Hematopoietic multipotent progenitor cell treated with erythropoietin and hydrocortisone succinate and interleukin-3 and kit ligand, for 4 days (in vitro differentiated cells): ENCODE data around the gene DEPDC5.
A peak's percentile ranks its signal among the peaks of the same experiment; 100 is the strongest.

Source experiments
- DNase-seq: peaks from one replicate; pipeline ENCODE4 v3.0.0-alpha.2; 2015

DEPDC5 gene

GRCh38 chr22:31897842-31898805 is 144.3 kb downstream of the DEPDC5 start:
- no peak for DNase-seq

GRCh38 chr22:31898926-31899325 is 145.1 kb downstream of the DEPDC5 start:
- DNase-seq, result no peak

GRCh38 chr22:31899669-31900068 is 145.8 kb downstream of the DEPDC5 start:
- DNase-seq, result no peak

- DNase-seq, result peak; percentile 78
Observed at GRCh38 chr22:31901388-31902137, 147.7 kb downstream of the DEPDC5 start.

DNA sequence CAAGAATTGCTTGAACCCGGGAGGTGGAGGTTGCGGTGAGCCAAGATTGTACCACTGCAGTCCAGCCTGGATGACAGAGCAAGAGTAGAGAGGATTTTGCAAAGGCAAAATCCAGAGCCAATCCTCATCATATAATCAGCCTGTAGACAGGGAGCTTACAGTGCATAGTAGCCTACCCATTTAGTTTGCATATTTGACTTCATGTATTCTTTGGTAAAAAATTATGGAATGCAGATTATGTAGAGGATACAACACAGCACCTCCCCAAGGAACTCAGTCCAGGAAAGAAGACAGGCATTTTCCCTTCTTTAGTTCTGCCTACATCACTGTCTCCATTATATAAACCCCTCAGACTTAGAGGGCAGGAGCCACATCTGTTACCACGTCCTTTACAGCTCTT is 150.8 kb downstream of the DEPDC5 start:
- DNase-seq, result no peak

- no peak for DNase-seq
Observed at GRCh38 chr22:31905356-31905755, 151.5 kb downstream of the DEPDC5 start.

- DNase-seq, result no peak
Observed at GRCh38 chr22:31906086-31906485, 152.3 kb downstream of the DEPDC5 start.

DNA sequence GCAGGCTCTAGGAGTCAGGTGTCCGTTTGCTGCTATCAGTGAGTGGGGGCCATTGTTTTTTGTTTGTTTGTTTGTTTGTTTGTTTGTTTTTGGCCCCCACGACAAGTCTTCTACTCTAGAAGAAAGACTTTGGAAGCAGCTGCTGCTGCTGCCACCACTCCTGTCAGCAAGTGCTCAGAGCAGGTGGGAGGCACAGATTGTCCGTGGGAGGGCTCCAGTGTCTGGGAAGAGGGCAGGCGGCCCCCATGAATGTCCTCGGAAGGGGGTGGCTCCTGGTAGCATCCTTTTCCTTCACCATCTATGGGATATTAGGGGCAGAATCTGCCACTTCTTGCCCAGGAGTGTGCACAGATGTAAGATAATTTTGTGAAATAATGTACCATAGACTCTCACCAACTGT is 152.8 kb downstream of the DEPDC5 start:
- no peak for DNase-seq

GRCh38 chr22:31909977-31910376 is 156.2 kb downstream of the DEPDC5 start:
- no peak for DNase-seq

- DNase-seq, result no peak
Observed at GRCh38 chr22:31911565-31912406, 158.0 kb downstream of the DEPDC5 start.

DNA sequence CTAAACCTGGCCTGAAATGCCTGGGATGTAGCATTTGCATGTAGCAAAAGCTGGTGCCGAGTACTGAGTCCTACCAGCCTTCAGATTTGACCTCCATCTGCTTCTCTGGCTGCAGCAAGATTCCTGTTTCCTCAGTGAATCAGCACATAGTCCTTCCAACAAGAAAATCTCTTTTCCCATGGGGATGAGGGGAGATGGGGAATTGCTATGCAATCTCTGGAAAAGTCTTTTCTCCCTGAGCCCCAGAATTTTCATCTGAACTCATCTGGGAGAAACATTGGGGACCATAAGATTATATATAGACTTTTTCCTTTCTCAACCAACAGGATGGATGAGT is 158.6 kb downstream of the DEPDC5 start:
- no peak for DNase-seq

DNA sequence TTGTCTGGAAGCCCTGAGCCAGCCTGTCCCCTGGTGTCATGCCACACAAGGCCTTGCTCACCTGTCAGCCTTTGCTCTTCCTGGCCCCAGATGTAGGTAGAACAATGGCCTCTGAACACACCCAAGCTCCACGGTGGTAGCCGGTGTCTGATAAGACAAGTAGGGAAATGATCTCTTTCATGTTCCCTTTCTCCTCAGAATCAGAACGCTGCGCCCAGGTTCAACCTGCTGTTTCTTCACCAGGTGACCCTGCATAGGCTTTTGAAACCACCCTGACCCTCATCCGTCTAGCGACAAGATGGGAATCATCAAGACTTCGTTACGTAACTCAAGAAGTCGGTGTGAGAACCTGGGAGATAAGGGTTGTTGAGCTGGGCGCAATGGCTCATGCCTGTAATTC is 161.8 kb downstream of the DEPDC5 start:
- no peak for DNase-seq

DNA sequence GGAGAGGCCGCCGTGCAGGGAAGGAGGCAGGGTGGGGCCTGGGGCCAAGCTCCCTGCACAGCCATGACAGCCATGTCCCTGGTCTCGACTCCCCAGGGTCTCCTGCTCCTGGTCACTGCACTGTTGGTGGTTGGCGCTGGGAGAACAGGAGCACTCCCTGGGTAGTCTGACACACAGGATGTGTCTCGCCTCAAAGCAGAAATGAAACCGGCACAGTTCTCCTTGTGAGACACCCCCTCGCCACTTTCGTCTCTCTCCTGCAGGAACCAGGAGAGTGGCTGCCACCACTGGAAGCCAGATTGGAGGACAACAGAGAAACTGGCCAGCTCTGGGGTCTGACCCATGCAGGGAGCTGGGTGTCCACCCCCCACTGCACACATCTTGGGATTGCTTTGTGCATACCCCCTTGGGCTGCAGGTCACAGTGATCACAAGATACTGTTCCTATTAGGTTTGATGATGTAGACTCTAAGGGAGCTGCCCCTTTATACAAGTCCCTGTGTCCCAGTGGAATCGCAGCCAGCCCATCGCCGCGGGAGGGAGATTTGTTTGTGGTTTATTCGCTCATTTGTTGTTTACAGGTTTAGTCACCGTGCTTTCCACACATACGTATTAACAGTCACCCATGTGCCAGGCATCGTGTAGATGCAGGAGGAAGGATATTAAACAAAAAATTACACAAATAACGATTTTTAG is 163.6 kb downstream of the DEPDC5 start:
- DNase-seq, result no peak

DNA sequence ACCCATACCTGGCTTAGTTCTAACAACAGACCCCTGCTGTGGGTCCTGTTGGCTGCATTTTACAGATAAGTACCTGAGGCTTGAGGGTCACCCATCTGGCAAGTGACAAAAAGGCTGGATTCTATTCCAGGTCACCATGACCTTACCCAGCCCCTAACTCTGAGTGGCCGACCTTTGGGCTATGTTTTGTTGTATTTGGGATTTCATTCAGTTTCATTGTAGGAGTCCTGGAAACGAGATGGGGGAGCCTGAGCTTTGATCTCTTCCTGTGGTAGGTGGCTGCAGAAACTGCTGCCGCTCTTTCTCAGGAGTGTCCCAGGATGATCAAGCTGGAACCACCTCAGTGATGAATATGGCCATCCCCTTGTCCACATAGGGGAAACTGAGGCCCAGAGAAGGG is 165.9 kb downstream of the DEPDC5 start:
- DNase-seq, result no peak

GRCh38 chr22:31920306-31920705 is 166.5 kb downstream of the DEPDC5 start:
- DNase-seq, result no peak

GRCh38 chr22:31921106-31921505 is 167.3 kb downstream of the DEPDC5 start:
- no peak for DNase-seq

GRCh38 chr22:31922534-31922933 is 168.7 kb downstream of the DEPDC5 start:
- no peak for DNase-seq

GRCh38 chr22:31923136-31923535 is 169.3 kb downstream of the DEPDC5 start:
- peak; percentile 54 for DNase-seq

- DNase-seq, result no peak
Observed at GRCh38 chr22:31923747-31924146, 169.9 kb downstream of the DEPDC5 start.

DNA sequence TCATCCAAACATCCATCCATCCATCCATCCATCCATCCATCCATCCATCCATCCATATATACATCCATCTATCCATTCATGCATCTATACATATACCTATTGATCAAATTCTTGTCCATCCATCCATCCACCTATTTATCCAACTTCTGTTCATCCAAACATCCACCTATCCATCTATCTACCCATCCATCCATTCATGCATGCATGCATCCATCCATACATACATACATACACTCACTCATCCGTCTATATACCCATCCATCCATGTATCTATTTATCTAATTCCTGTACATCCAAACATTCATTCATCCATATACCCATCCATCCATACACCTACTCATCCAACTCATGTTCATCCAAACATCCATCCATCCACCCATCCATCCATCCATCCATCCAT is 171.2 kb downstream of the DEPDC5 start:
- no peak for DNase-seq

GRCh38 chr22:31926024-31926423 is 172.2 kb downstream of the DEPDC5 start:
- DNase-seq, result no peak

DNA sequence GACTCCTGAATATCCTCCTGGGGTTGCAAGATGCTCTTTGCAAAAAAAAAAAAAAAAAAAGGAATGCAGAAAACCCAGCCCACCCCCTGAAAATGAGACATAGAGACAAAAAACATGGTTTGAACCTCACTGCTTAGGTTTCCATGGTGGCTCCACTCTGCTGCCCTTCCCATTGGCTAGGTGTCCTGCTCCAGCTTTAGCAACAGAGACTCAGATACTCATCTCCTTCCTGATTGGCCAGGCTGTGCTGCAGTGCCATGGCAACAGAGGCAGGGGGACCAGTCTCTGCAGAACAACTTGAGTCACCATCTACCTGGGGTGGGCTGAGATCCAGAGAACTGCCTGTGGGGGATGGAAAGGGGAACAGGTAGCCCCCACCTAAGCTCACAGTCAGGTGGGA is 173.2 kb downstream of the DEPDC5 start:
- peak; percentile 35 for DNase-seq

DNA sequence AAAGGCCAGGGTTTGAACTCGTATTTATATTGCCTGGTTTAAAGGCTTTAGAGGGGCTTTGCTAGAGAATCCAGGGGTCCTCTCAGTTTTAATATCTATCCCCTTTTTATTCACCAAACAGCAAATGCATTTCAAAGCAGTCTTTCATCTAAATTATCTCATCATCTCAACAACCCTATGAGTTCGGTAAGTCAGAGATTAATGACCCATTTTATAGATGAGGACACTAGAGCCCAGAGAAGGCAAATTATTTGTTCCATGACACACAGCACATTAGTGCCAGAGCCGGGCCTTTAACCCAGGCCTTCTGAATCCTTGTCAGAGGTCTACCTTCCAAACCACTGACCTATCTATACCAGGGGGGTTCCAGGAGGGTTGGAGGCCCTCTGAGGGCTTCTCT is 173.7 kb downstream of the DEPDC5 start:
- no peak for DNase-seq
